Dermis microvascular lymphatic vessel endothelial cell (primary cell): ENCODE measurements around the gene LEO1. TPM values are rescaled to one million over a fixed set of nuclear protein-coding genes. Genes with fewer than 3 reads are reported as not detected.
A peak's percentile ranks its signal among the peaks of the same experiment; 100 is the strongest.
"Not testable (repeated sequence)": the region's sequence is repeated elsewhere in the genome, so short reads cannot be mapped to it uniquely, and the experiment has no call there.

Experiments
- DNase-seq, 2 donors: peaks; one replicate each; pipeline versions ENCODE4 v3.0.0 to v3.0.0-alpha.2; 2010; ENCODE audit warnings: low read depth in 2 of 2
- total RNA-seq: library from RNA; depleted of rRNA; stranded (reverse); fragments of >200 nt; gene quantifications from 2 replicates; pipeline ENCODE4 v1.2.1, GENCODE V29; 2014

LEO1 gene
- total RNA-seq, 1 donor from 2014 or later: 19.9 TPM

GRCh38 chr15:52004806-52005205 lies 33.2 kb upstream of the LEO1 start:
- DNase-seq: no peak

GRCh38 chr15:52003710-52004109 lies 32.1 kb upstream of the LEO1 start:
- no peak for DNase-seq

DNA sequence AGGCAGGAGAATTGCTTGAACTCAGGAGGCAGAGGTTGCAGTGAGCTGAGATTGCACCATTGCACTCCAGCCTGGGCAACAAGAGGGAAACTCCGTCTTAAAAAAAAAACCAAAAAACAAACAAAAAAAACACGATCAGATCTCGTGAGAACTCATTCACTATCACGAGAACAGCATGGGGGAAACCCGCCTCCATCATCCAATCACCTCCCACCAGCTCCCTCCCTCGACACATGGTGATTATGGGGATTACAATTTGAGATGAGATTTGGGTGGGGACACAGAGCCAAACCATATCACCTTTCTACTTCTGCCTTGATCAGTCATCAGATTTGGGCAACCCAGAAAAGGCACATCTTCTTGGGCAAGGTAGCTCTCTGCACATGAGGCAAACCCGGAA lies 31.5 kb upstream of the LEO1 start:
- DNase-seq: not testable (repeated sequence)

- DNase-seq: no peak
Measured at GRCh38 chr15:52002351-52002750, 30.8 kb upstream of the LEO1 start.

- DNase-seq: peak in 1 of 2 donors; percentile 66
Measured at GRCh38 chr15:51992953-51993352, 21.4 kb upstream of the LEO1 start.

- no peak for DNase-seq
Measured at GRCh38 chr15:51991141-51991540, 19.6 kb upstream of the LEO1 start.

DNA sequence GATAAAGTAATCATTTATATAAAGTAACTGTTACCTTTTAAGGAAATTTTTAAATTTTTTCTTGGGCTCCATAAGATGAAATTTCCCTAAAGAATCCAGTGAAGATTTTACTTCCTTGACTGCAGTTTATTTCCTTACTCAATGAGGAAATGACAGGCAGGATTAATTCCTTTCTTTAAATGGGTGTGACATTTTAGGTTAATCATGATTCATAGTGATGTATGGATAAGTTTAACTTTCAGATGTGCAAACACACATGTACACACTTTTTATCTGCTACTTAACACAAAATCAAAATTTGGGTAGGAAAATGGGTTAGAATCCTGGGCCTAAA lies 11.2 kb upstream of the LEO1 start:
- no peak for DNase-seq

- peak; percentile 89 for DNase-seq
Measured at GRCh38 chr15:51982013-51982769, 10.6 kb upstream of the LEO1 start.

GRCh38 chr15:51973775-51974174 lies 2.2 kb upstream of the LEO1 start:
- no peak for DNase-seq

DNA sequence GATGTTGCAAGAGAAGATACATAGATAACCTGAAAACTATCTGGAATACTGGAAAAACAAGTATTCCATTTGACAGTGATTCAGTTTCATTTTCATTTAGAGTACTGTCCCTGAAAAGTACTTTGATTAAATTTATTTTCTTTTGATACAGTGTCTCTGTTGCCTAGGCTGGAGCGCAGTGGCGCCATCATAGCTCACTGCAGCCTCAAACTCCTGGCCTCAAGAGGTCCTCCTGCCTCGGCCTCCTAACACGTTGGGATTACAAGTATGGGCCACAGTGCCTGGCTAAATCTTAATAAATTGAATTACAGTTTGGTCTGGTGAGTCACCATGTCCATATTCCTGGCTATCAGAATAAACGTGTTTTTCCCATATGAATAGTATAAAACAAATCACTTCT lies 1.6 kb upstream of the LEO1 start:
- DNase-seq: no peak

DNA sequence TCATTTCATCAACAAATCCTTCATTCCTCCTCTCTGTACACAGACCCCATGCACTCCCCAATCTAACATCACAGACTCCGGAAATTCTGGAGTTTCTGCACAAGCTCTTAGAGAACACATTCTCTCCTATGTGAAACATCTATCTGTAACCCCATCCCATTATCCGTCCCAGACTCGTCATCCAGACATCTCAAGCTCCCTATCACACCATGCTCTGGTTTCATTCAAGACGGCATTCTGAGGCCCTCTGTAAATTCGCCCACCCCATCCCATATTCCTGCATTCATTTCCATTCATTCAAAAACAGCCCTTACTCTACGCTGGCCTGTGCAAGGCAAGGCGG lies 575 bp downstream of the LEO1 start:
- DNase-seq: no peak

GRCh38 chr15:51970132-51970817 lies 1.3 kb downstream of the LEO1 start:
- no peak for DNase-seq

DNA sequence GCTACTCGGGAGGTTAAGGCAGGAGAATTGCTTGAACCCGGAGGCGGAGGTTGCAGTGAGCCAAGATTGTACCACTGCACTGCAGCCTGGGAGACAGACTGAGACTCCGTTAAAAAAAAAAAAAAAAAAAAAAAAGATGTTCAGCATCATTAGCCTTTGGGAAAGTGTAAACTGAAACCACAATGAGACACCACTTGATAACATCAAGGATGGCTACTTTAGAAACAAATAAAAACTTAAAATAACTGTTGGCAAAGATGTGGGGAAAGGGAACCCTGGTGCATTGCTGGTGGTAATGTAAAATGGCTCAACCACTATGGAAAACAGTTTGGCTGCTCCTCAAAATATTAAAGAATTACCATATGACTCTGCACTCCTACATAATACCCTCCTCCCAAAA lies 1.9 kb downstream of the LEO1 start:
- no peak for DNase-seq

- DNase-seq: no peak
Measured at GRCh38 chr15:51967583-51967982, 4.0 kb downstream of the LEO1 start.

DNA sequence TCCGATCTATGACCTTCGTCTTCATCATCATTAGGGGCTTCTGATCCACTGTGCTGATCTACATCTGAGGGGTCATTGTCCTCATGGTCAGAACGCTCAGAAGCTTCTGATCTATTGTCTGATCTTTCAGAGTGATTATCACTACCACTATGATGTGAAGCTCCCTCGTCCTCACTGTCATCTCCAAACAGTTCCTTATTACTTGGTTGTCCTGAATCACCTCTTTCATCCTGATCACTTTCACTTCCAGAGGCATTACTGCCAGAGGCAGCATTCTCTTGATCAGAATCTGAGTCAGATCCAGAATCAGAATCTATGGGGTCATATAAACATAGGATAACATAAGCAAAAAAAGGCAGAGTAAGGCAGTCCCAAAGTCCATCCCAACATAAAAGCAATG lies 5.4 kb downstream of the LEO1 start:
- DNase-seq: no peak

- no peak for DNase-seq
Measured at GRCh38 chr15:51965691-51966090, 5.9 kb downstream of the LEO1 start.

DNA sequence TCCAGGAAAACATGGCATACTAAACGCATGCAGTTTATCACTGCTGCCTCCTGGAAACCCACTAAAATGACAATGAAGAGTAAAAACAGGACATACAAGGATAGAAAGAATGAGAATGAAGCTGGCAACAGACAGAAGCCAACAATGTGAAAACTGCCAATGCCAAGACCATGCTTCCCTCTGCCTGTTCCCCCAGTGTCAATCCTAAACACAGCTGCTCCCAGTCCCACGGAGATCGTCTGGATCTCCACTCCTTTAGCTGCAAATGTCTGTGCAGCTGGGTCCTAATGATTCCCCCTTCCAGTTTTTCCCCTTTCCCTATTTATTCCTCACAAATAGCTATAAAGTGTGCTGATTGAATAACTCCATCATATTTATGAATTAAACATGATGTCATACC lies 16.1 kb downstream of the LEO1 start:
- DNase-seq: no peak

DNA sequence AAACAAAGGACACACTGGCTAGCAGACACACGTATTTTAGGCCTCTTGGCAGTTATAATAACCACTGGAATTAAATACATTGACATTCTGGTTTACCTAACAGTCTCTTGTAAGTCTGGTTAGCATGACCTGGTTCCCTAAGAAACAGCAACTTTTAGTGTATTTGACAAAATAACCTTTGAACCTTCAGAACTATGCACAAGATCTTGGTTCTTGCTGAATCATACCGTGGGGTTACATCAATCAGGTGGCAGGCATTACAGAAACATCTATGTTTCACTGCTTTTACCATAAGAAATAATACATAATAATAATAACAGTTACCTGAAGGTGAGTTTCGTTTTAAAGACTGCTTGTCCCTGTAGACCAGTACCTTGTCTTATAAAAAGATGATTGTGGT lies 18.8 kb downstream of the LEO1 start:
- DNase-seq: no peak

DNA sequence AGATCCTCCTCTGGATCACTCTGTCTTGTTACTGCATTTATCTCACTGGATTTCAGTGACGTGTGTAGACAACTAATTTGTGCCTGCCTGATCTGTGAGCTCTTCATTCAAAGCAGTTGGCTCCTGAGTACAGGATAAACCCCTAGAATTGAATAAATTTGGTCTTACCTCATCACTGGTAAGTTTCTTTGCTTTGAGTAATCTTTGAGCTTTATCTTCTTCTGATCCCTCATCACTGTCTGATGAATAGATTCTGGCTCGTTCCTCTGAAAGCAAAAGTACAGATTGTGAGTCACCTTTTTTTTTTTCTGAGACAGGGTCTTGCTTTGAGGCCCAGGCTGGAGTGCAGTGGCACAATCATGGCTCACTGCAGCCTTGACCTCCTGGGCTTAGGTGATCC lies 24.5 kb downstream of the LEO1 start:
- no peak for DNase-seq

DNA sequence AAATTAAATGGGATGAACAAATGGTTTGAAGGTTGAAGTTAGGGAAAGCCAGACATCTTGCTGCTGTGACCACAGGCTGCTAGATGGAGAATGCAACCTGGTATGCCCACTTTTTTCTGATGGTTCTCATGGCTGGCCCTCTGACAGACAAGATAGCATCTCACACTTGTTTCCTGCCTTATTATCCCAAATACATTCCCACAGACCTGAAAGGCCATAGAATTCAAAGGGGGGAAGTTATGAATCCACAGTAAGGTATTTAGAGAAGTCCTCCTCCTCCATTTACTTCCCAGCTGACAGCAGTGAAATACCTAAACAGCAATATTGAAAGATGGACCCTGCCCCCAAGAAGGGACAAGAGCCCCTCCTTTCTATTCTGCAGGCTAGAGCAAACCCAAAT lies 32.4 kb downstream of the LEO1 start:
- DNase-seq: peak; percentile 31 to 88

GRCh38 chr15:51938286-51938685 lies 33.3 kb downstream of the LEO1 start:
- peak in 1 of 2 donors; percentile 51 for DNase-seq

DNA sequence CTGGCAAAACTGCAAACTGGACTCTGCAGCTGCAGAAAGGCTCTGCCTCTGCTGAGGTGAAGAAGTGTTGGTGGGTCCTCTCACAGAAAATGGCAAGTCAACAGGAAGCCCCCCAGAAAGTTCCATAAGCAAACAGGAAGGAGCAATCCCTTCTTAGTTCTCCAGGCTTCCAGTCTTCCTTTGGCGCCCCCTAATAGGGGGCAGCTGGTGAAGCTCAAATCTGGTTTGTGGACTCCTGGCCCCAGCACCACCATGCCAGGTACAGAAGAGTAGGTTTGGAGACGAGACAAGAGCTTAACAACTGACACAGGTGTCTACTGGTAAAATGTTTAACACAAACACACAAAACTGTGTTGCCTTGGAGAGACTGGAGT lies 35.5 kb downstream of the LEO1 start:
- no peak for DNase-seq

DNA sequence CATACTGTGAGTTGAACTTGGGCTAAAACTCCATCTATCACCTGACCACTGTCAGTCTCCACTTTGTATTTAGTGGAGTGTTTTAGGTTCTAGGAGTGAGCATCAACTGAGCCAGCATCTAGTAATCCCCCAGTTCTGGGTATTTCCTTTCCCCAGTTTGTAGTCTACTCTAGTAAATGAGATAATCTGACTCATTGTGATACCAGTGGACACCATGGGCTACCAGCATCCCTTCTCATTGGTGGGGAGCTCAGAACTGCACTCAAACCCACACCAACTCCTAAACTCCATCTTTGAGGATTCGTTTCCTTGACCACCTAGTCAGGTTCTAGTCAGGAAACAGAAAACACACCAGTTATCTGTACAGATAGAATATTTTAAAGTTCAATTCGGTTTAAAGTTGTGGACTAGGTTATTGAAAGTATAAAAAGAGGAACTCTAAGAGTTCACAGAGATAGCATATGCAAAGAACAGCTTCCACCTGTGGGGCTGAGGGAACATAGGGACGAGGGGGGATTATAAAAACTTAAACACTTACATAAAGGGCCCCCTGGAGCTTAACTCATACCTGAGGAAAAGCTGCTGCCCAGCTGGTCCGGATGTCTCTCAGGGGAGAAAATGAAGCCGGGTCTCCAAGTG lies 36.0 kb downstream of the LEO1 start:
- no peak for DNase-seq
